ENCODE data around the gene TFF3. TPM values are rescaled to one million over a fixed set of nuclear protein-coding genes. Genes with fewer than 3 reads are reported as not detected.

The TFF3 gene
- polyA plus RNA-seq, 1 experiment = not detected

DNA sequence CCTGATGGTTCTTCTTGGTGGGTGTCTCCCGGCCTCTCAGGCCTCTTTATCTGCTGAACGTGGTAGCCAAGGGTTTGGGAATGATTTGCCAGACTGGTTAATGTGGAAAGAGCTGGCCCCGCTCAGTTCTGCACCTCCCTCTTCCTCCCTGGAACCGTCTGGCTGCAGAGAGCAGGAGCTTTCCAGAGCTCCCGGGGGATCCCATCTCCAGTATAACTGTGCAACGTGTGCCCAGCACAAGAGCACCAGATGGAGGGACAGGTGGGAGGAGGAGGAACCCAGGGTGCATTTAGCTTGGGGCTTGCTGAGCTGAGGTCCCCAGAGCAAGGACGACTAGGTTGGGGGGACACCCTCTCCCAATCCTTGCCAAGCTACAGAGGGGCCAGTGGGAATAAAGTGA is 46.1 kb upstream of the TFF3 start:
- no peak for DNase-seq (ENCODE audit: low read depth)
- CTCF ChIA-PET = no interaction called here
- Histone ChIP-seq H3K27me3 (ENCODE audit: control insufficient read depth, insufficient read depth, low read length) (no peaks in the 10 kb centered on the region), H3K4me3 (ENCODE audit: low read depth, low read length) (no peak overlapping the region), H3K36me3 (ENCODE audit: control insufficient read depth, insufficient read depth, low read length) (no peaks in the 10 kb centered on the region)
- POLR2A ChIA-PET = no interaction called here
- TF ChIP-seq, protein P1, sequence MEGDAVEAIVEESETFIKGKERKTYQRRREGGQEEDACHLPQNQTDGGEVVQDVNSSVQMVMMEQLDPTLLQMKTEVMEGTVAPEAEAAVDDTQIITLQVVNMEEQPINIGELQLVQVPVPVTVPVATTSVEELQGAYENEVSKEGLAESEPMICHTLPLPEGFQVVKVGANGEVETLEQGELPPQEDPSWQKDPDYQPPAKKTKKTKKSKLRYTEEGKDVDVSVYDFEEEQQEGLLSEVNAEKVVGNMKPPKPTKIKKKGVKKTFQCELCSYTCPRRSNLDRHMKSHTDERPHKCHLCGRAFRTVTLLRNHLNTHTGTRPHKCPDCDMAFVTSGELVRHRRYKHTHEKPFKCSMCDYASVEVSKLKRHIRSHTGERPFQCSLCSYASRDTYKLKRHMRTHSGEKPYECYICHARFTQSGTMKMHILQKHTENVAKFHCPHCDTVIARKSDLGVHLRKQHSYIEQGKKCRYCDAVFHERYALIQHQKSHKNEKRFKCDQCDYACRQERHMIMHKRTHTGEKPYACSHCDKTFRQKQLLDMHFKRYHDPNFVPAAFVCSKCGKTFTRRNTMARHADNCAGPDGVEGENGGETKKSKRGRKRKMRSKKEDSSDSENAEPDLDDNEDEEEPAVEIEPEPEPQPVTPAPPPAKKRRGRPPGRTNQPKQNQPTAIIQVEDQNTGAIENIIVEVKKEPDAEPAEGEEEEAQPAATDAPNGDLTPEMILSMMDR (IDR thresholded peaks at IDR 0.05; ENCODE audit: insufficient read depth, low read depth, low read length) = no peak

DNA sequence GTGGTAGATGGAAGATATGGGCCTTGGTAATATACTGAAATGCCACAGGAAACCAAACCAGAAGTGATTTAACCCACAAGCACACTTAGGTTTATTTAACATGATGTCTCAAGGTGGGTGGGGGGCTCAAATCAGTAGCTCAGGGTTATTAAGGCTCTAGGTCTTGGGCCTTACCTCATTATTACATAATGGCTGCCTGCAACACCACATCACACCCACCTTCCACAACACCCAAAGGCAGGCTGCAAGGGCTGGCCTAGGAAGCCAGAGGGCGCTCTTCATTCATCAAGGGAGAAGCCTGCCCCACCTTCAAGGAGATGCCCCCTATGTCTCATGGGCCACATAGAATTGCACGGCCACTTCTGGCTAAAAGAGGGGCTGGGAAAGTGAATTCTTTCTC is 45.1 kb upstream of the TFF3 start:
- TF ChIP-seq, protein P1 (IDR thresholded peaks at IDR 0.05; ENCODE audit: insufficient read depth, low read depth, low read length) = no peak
- CTCF ChIA-PET = no interaction called here

DNA sequence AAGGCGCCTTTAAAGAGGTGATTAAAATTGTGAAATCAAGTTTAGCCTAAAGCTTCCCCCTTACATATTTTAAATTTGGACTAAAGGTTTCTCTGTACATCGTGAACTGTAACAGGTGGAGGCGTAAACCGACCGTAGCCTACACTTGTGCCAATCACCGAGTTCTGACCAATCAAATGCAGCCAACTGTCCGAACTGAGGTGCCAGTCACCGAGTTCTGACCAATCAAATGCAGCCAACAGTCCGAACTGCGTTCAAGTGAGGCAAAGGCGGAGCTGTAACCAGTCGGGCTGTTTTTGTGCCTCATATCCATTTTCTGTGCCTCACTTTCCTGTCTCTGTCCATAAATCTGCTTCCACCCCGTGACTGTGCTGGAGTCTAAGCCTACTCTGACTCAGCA is 43.7 kb upstream of the TFF3 start:
- ChIA-PET CTCF (no interaction called here), POLR2A (no interaction called here)
- TF ChIP-seq, protein P1 (IDR thresholded peaks at IDR 0.05; ENCODE audit: insufficient read depth, low read depth, low read length) = no peak

More for the DNA sequence above, 45.1 kb upstream of the TFF3 start:
- H3K36me3 ChIP-seq (ENCODE audit: control insufficient read depth, insufficient read depth, low read length) = no peaks in the 10 kb centered on the region
- H3K4me3 ChIP-seq (ENCODE audit: low read depth, low read length) = no peak overlapping the region
- no peaks in the 10 kb centered on the region for H3K27me3 ChIP-seq (ENCODE audit: control insufficient read depth, insufficient read depth, low read length)
- no peak for DNase-seq (ENCODE audit: low read depth)
- POLR2A ChIA-PET = no interaction called here

DNA sequence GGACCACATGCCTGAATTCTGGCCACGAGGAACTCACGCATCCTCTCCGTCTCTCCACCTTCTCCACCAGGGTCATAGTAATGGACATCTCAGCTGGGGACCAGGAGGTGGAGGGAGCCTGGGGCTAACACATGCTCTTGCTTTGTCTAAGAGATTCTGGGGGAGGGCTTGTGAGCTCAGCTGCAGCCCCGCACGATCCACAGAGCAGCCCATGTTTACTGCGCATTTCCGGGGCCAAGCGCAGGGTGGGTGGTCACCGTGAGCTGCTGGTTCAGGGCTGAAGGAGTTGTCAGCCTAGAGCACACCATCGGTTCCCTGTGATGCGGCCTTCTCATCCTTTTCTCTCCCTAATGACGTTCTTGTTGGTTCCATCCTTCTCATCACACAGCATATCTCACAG is 43.1 kb upstream of the TFF3 start:
- DNase-seq (ENCODE audit: low read depth) = no peak
- POLR2A ChIA-PET = no interaction called here
- TF ChIP-seq, protein P1 (IDR thresholded peaks at IDR 0.05; ENCODE audit: insufficient read depth, low read depth, low read length) = no peak
- Histone ChIP-seq H3K36me3 (ENCODE audit: control insufficient read depth, insufficient read depth, low read length) (no peaks in the 10 kb centered on the region), H3K27me3 (ENCODE audit: control insufficient read depth, insufficient read depth, low read length) (no peaks in the 10 kb centered on the region), H3K4me3 (ENCODE audit: low read depth, low read length) (no peak overlapping the region)
- CTCF ChIA-PET = interaction anchor here (1.1 kb wide), 1 partner anchor 22 kb away, joined by 3 read pairs; no protein-coding TSS in a partner anchor

More for the DNA sequence above, 43.7 kb upstream of the TFF3 start:
- Histone ChIP-seq H3K4me3 (ENCODE audit: low read depth, low read length) (no peak overlapping the region), H3K27me3 (ENCODE audit: control insufficient read depth, insufficient read depth, low read length) (no peaks in the 10 kb centered on the region), H3K36me3 (ENCODE audit: control insufficient read depth, insufficient read depth, low read length) (no peaks in the 10 kb centered on the region)
- DNase-seq (ENCODE audit: low read depth) = no peak

DNA sequence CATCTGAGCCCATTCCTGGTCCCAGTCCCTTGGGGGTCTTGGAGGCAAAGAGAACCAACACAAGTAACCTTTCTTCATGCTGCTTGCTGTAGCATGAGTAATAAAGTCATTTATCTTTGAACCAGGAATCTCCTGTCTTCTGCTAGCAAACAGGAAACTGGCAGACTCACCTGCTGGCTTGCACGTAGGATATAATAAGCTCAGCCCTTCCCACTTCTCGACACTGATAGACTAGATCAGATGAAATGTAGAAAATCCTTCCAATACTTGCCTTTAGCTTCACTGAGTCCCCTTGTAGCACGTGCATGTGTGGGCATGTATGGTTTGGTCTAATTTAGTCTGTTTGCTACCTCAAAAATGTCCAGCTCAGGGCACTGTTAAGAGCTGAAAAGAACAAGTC is 42.1 kb upstream of the TFF3 start:
- POLR2A ChIA-PET = no interaction called here
- H3K4me3 ChIP-seq (ENCODE audit: low read depth, low read length) = no peak overlapping the region
- no peak for DNase-seq (ENCODE audit: low read depth)
- no peaks in the 10 kb centered on the region for H3K36me3 ChIP-seq (ENCODE audit: control insufficient read depth, insufficient read depth, low read length)
- no peaks in the 10 kb centered on the region for H3K27me3 ChIP-seq (ENCODE audit: control insufficient read depth, insufficient read depth, low read length)
- CTCF ChIA-PET = interaction anchor here (1.1 kb wide), 1 partner anchor 23 kb away, joined by 3 read pairs; no protein-coding TSS in a partner anchor
- TF ChIP-seq, protein P1 (IDR thresholded peaks at IDR 0.05; ENCODE audit: insufficient read depth, low read depth, low read length) = no peak
